ENCODE results near the gene PLIN3. TPM values are rescaled to one million over a fixed set of nuclear protein-coding genes. Genes with fewer than 3 reads are reported as not detected.

PLIN3 gene
- total RNA-seq, 4 donors from 2014 or later: 14.8 to 66.1 (median 30.8) TPM

DNA sequence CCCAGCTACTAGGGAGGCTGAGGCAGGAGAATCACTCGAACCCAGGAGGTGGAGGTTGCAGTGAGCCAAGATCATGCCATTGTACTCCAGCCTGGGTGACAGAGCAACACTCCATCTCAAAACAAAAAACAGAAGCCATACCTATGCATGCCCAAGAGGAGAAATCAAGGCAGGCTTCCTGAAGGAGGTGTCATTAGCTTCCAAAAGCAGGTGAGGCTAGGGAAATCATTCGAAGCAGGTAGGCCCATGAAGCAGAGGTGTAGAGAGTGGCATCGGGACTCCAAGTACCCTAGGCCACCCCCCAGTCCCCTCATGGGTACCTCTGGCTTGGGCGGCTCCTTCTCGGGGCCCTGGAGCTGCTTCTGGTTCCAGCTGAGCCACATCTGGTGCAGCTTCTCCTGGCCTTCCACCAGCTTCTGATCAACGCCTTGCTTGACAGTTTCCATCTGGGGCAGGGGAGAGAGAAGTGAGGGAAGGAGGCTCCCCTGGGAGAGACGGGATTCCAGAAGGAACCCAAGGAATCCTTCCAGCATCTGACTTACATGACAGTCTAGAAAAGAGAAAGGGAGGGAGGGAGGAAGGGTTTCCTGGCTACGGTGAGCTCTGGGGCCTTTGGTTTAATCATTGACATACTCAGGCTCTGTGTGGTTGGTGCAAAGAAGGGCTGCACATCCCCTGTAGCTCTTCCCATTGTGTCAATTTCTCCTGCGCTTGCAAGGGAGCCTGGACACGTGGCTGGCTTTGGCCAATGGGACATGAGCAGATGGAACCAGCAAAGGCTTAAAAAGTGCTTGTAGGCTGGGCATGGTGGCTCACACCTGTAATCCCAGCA is 22.9 kb downstream of the PLIN3 start:
- TF ChIP-seq, protein P1, sequence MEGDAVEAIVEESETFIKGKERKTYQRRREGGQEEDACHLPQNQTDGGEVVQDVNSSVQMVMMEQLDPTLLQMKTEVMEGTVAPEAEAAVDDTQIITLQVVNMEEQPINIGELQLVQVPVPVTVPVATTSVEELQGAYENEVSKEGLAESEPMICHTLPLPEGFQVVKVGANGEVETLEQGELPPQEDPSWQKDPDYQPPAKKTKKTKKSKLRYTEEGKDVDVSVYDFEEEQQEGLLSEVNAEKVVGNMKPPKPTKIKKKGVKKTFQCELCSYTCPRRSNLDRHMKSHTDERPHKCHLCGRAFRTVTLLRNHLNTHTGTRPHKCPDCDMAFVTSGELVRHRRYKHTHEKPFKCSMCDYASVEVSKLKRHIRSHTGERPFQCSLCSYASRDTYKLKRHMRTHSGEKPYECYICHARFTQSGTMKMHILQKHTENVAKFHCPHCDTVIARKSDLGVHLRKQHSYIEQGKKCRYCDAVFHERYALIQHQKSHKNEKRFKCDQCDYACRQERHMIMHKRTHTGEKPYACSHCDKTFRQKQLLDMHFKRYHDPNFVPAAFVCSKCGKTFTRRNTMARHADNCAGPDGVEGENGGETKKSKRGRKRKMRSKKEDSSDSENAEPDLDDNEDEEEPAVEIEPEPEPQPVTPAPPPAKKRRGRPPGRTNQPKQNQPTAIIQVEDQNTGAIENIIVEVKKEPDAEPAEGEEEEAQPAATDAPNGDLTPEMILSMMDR (IDR thresholded peaks at IDR 0.05; ENCODE audit: low read depth): no peak

DNA sequence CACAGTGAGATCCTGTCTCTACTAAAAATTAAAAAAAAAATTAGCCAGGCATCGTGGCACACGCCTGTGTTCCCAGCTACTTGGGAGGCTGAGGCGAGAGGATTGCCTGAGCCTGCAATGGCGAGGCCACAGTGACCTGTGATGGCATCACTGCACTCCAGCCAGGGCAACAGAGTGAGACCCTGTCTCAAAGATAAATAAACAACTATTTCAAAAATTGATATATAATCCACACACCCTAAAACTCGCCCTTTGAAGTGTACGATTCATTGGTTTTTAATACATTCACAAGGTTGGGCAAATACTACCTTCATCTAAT is 23.9 kb downstream of the PLIN3 start:
- TF ChIP-seq, protein P1 (IDR thresholded peaks at IDR 0.05; ENCODE audit: low read depth): no peak

DNA sequence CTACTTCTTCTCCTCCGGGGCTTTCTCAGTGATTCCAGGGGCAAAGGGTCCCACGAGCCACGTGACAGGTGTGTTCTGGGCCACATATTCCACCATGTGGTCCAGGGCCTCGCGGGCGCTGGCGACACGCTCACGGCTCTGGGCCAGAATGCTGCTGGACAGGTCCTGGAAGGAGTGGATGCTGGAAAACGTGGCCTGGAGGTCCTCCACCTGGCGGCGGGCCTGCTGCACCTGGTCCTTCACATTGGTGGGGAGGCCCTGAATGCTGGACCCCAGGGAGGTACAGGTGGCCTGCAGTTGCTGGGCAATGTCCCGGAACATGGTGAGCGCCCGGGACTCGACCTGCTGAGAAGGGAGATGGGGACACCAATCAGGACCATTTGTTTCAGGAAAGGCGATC is 28.3 kb downstream of the PLIN3 start:
- TF ChIP-seq, protein P1 (IDR thresholded peaks at IDR 0.05; ENCODE audit: low read depth): no peak

DNA sequence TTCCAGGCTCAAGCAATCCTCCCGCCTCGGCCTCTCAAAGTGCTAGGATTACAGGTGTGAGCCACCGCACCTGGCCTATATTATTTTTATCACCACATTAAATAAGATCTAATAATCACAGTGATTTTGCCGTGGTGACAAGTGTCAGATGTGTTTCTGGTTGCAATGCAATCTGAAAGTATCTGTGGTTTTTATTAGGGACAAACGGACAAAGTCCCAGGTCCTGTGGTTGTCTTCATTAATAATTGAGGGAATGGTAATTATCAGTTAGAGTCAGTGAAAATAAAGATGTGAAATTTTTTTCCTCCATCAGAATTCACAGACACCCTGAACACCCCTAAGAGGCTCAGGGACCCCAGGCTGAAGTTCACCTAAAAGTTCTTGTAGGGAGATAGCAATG is 34.7 kb downstream of the PLIN3 start:
- TF ChIP-seq, protein P1 (IDR thresholded peaks at IDR 0.05; ENCODE audit: low read depth): no peak

DNA sequence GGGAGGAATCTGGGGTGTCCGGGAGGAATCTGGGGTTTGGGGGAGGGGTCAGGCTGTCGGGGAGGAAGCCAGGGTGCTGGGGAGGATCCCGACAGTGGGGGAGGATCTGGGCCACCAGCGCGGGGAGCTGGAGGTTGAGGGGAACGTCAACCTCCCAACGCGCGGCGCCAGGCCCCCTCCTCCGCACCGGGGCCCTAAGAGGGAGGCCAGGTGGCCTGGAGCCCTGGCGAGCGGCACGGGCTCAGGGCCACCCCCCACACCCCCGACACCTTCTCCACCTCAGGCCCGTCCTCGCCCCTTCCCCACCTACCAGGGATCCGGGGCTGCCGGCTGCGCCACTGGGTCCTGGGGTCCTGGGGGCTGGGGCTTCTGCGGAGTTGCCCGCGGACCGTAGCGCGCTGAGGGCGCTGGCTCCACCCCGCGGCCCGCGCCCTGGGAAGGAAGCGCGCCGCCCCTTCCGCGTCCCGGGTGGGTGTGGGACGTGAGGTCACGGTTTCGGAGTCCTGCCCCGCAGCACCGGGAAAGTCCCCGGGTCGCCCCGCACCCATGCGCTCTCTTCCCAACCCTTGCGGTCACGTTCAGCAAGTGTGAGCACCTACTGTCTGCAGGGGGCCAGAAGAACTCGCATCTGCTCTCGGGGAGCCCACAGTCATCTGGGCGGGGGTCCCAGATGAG is 36.0 kb downstream of the PLIN3 start, which contains the start of gene TICAM1:
Gene TICAM1 (minus strand): TSS at position 409 of the 675 bp plus-strand sequence. CDS start 13,335 bp downstream, outside the sequence.
- TF ChIP-seq, protein P1 (IDR thresholded peaks at IDR 0.05; ENCODE audit: low read depth): no peak

DNA sequence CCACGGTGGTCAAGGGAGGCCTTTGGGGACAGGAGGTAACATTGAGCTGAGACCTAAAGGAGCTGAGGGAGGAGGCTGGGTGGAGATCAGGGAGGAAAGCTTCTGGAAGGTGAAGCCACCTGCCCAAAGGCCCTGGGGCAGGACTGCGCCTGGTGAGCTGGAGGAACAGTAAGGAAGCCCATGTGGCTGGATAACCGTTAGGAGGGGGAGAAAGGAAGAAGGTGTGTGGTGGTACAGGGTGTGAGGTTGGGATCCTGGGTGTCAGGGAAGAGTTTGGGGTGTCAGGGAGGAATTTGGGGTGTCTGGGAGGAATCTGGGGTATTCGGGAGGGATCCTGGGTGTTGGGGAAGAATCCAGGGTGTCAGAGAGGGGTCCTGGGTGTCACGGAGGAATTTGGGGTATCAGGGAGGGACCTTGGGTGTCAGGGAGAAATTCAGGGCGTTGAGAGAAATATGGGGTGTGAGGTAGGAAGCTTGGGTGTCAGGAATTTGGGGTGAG is 36.6 kb downstream of the PLIN3 start:
- TF ChIP-seq, protein P1 (IDR thresholded peaks at IDR 0.05; ENCODE audit: low read depth): no peak

DNA sequence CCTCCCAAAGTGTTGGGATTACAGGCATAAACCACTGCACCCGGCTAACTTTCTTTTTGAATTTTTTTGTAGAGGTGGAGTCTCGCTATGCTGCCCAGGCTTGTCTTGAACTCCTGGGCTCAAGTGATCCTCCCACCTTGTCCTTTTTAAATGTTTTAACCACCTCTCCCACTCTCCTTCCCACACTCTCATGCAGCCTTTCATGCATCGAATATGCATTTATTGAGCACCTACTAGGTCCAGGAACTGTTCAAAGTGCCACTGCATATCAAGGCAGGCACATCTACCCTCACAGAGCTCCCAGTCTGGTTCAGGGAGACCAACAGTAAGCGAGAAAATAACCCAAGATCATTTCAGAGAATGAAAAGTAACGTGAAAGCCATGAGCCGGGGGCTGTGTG is 37.1 kb downstream of the PLIN3 start:
- TF ChIP-seq, protein P1 (IDR thresholded peaks at IDR 0.05; ENCODE audit: low read depth): no peak
